Measurements from ENCODE around the gene ADGB.

Gene ADGB

DNA sequence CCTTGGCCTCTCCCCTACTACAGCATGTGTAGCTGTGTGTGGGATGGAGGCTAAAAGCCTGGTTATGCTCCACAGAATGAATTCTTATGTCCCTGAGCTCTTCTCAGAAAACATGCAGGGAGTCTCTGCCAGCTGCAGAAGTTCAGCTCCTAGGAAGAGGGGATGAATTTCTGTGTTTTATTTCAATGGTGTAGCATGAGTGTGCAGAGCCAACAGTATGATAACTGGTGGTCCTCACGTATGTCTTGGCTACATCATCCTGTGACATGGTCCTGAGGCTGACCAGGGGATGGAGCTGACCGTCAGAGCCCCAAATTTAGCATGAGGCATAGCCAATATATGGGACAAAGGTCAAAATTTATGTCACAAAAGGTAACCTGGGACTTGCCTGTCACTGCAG lies 266.1 kb downstream of the ADGB start:
- no peak for DNase-seq
